H1 (cell line): ENCODE results near the gene NSFL1C. TPM values are rescaled to one million over a fixed set of nuclear protein-coding genes. Genes with fewer than 3 reads are reported as not detected.
A peak's percentile ranks its signal among the peaks of the same experiment; 100 is the strongest.

ENCODE experiments used
- CTCF ChIA-PET: fragments of 300-600 bp; sonication (Branson Sonifier 250); formaldehyde crosslinking; loops from one replicate; lab custom pipeline; 2021; ENCODE audit not compliant: partially characterized antibody; lab: Charles Lee
- POLR2A ChIA-PET: fragments of 300-600 bp; sonication (Branson Sonifier 250); formaldehyde crosslinking; loops from one replicate; lab custom pipeline; 2021; ENCODE audit warnings: inconsistent platforms; ENCODE audit not compliant: partially characterized antibody; lab: Charles Lee
- DNase-seq, 2 experiments: peaks; one replicate each; pipeline versions ENCODE4 v3.0.0 to v3.0.0-alpha.2; 2010 to 2022; ENCODE audit warnings: low spot score in 2 of 2, low read depth in 1 of 2, mixed read lengths in 1 of 2
- FAIRE-seq: peaks from 2 replicates; lab custom pipeline; 2011; peaks lifted over from hg19 to GRCh38; lab: Jason Lieb, UNC
- H2AFZ ChIP-seq: 2 replicates; pipeline ENCODE4 v1.8.1; 2012; ENCODE audit warnings: low read length, inconsistent platforms
- H2AK5ac ChIP-seq: 2 replicates; pipeline ENCODE4 v1.6.1; 2013; ENCODE audit warnings: low read depth, low read length
- H2BK120ac ChIP-seq: replicated peaks from 2 replicates; pipeline ENCODE3; 2013; ENCODE audit warnings: low read depth, low read length, inconsistent platforms
- H2BK12ac ChIP-seq: 2 replicates; pipeline ENCODE4 v1.6.1; 2013; ENCODE audit warnings: low read depth, low read length
- H2BK15ac ChIP-seq: 2 replicates; pipeline ENCODE4 v1.6.1; 2013; ENCODE audit warnings: low read length
- H2BK20ac ChIP-seq: 2 replicates; pipeline ENCODE4 v1.6.1; 2013; ENCODE audit warnings: low read length
- H2BK5ac ChIP-seq: 2 replicates; pipeline ENCODE4 v1.6.1; 2013; ENCODE audit warnings: low read depth, low read length
- H3K14ac ChIP-seq: 2 replicates; pipeline ENCODE4 v1.6.1; 2013; ENCODE audit warnings: inconsistent platforms; ENCODE audit not compliant: insufficient read length
- H3K18ac ChIP-seq: 2 replicates; pipeline ENCODE4 v1.6.1; 2013; ENCODE audit warnings: low read length; ENCODE audit errors: extremely low read depth
- H3K23ac ChIP-seq: 2 replicates; pipeline ENCODE4 v1.6.1; 2013; ENCODE audit warnings: inconsistent platforms; ENCODE audit not compliant: insufficient read length
- H3K23me2 ChIP-seq: 2 replicates; pipeline ENCODE4 v1.6.1; 2013; ENCODE audit warnings: low read depth, low read length
- H3K27ac ChIP-seq: 2 replicates; pipeline ENCODE4 v1.6.1; 2011; ENCODE audit warnings: low read depth, low read length, inconsistent platforms
- H3K27me3 ChIP-seq, 4 experiments: replicated peaks in 1 of 4; 1 replicate in 1 of 4; 2 replicates in 3 of 4; pipeline versions ENCODE4 v1.6.1 to v1.8.1; 2011 to 2013; ENCODE audit warnings: low read length in 3 of 4, mild to moderate bottlenecking in 3 of 4, inconsistent platforms in 2 of 4, mixed read lengths in 2 of 4, moderate library complexity in 1 of 4; ENCODE audit not compliant: control insufficient read depth in 3 of 4, insufficient read depth in 3 of 4; ENCODE audit errors: extremely low read depth in 1 of 4
- H3K36me3 ChIP-seq, 4 experiments: 2 replicates each; pipeline versions ENCODE4 v1.6.1 to v1.8.1; 2011 to 2013; ENCODE audit warnings: mild to moderate bottlenecking in 4 of 4, low read length in 3 of 4, moderate library complexity in 2 of 4, control low read depth in 1 of 4, inconsistent platforms in 1 of 4; ENCODE audit not compliant: insufficient read depth in 4 of 4, control insufficient read depth in 2 of 4
- H3K4ac ChIP-seq: replicated peaks from 2 replicates; pipeline ENCODE3; 2013; ENCODE audit warnings: low read length, low read depth, mixed read lengths, inconsistent platforms; ENCODE audit not compliant: insufficient read length
- H3K4me1 ChIP-seq, 4 experiments: replicated peaks in 1 of 4; 1 replicate in 1 of 4; 2 replicates in 3 of 4; pipeline versions ENCODE4 v1.6.1 to v1.8.1; 2011 to 2013; ENCODE audit warnings: low read length in 3 of 4, inconsistent platforms in 2 of 4, mixed read lengths in 1 of 4; ENCODE audit not compliant: insufficient read depth in 4 of 4, control insufficient read depth in 3 of 4
- H3K4me2 ChIP-seq, 2 experiments: 2 replicates each; pipeline versions ENCODE4 v1.6.1 to v1.8.1; 2011 to 2013; ENCODE audit warnings: low read depth in 2 of 2, low read length in 2 of 2, control low read depth in 1 of 2, inconsistent platforms in 1 of 2, mild to moderate bottlenecking in 1 of 2; ENCODE audit not compliant: insufficient read depth in 1 of 2
- H3K4me3 ChIP-seq, 4 experiments: fragments of 200-600, 300-600 bp in 1 of 4; sonication (generic), shearing (Covaris generic), sonication (Bioruptor Twin) in 1 of 4; 2 replicates each; pipeline versions ENCODE4 v1.5.1 to v1.8.1; 2011 to 2016; ENCODE audit warnings: low read length in 4 of 4, low read depth in 3 of 4, control low read depth in 2 of 4, inconsistent platforms in 2 of 4, mild to moderate bottlenecking in 2 of 4, mixed read lengths in 1 of 4, moderate library complexity in 1 of 4; ENCODE audit not compliant: insufficient read depth in 2 of 4; ENCODE audit errors: extremely low read depth in 1 of 4
- H3K56ac ChIP-seq: replicated peaks from 2 replicates; pipeline ENCODE3; 2013; ENCODE audit warnings: low read depth, mild to moderate bottlenecking, mixed read lengths, low read length, inconsistent platforms; ENCODE audit not compliant: insufficient read length
- H3K79me1 ChIP-seq: 2 replicates; pipeline ENCODE4 v1.6.1; 2013; ENCODE audit warnings: low read depth, low read length, control low read depth
- H3K79me2 ChIP-seq, 2 experiments: 2 replicates each; pipeline versions ENCODE4 v1.6.1 to v1.8.1; 2012 to 2013; ENCODE audit warnings: low read length in 2 of 2, mild to moderate bottlenecking in 2 of 2, inconsistent platforms in 1 of 2; ENCODE audit not compliant: insufficient read depth in 2 of 2, control insufficient read depth in 1 of 2
- H3K9ac ChIP-seq, 4 experiments: replicated peaks in 1 of 4; 1 replicate in 1 of 4; 2 replicates in 3 of 4; pipeline versions ENCODE4 v1.6.1 to v1.8.1; 2011 to 2013; ENCODE audit warnings: low read depth in 3 of 4, low read length in 3 of 4, control low read depth in 2 of 4, mild to moderate bottlenecking in 2 of 4, moderate library complexity in 2 of 4, inconsistent platforms in 1 of 4; ENCODE audit errors: extremely low read depth in 1 of 4
- H3K9me3 ChIP-seq, 2 experiments: 2 replicates each; pipeline versions ENCODE4 v1.6.1 to v1.8.1; 2012 to 2013; ENCODE audit warnings: mild to moderate bottlenecking in 2 of 2, moderate library complexity in 2 of 2, control low read depth in 1 of 2, inconsistent platforms in 1 of 2, low read depth in 1 of 2, low read length in 1 of 2, mixed read lengths in 1 of 2; ENCODE audit not compliant: insufficient read depth in 2 of 2
- H4K20me1 ChIP-seq, 2 experiments: replicated peaks in 1 of 2; 2 replicates each; pipeline versions ENCODE3 to v1.8.1; 2011 to 2013; ENCODE audit warnings: inconsistent platforms in 2 of 2, low read length in 2 of 2, mild to moderate bottlenecking in 1 of 2; ENCODE audit not compliant: insufficient read depth in 2 of 2, control insufficient read depth in 1 of 2
- H4K5ac ChIP-seq: 2 replicates; pipeline ENCODE4 v1.6.1; 2013; ENCODE audit warnings: low read length, low read depth, mixed read lengths, inconsistent platforms; ENCODE audit not compliant: insufficient read length
- H4K8ac ChIP-seq: 2 replicates; pipeline ENCODE4 v1.8.0; 2013; ENCODE audit warnings: mild to moderate bottlenecking, moderate library complexity, low read length, inconsistent platforms; ENCODE audit not compliant: insufficient read depth; ENCODE audit errors: extremely low read depth
- H4K91ac ChIP-seq: replicated peaks from 2 replicates; pipeline ENCODE3; 2013; ENCODE audit warnings: low read length, mixed read lengths, inconsistent platforms; ENCODE audit not compliant: insufficient read length
- BRCA1 ChIP-seq: IDR thresholded peaks from 2 replicates; pipeline ENCODE4 v1.6.1; 2012; ENCODE audit warnings: low read depth, low read length, improper control_type of control experiment
- CEBPB ChIP-seq: IDR thresholded peaks from 2 replicates; pipeline ENCODE4 v1.6.1; 2012; ENCODE audit warnings: low read depth, low read length
- RAD21 ChIP-seq, 2 experiments: IDR thresholded peaks in 1 of 2; conservative IDR thresholded peaks in 1 of 2; 2 replicates each; pipeline ENCODE4 v1.6.1; 2011; ENCODE audit warnings: low read depth in 2 of 2, low read length in 2 of 2, improper control_type of control experiment in 1 of 2, inconsistent platforms in 1 of 2, mild to moderate bottlenecking in 1 of 2, moderate library complexity in 1 of 2
- TBP ChIP-seq: IDR thresholded peaks from 2 replicates; pipeline ENCODE4 v1.6.1; 2011; ENCODE audit warnings: low read depth, low read length, improper control_type of control experiment
- WGBS, 2 experiments: shearing (Covaris generic) in 1 of 2; methylation state at CpG; one replicate each; pipeline versions ENCODE4 v1.1.6 to v1.1.7; 2013 to 2015; ENCODE audit warnings: low lambda C conversion rate in 2 of 2, mixed read lengths in 2 of 2, inconsistent platforms in 1 of 2, low coverage in 1 of 2, missing lambda C conversion rate in 1 of 2; ENCODE audit not compliant: insufficient replicate concordance in 2 of 2, insufficient coverage in 1 of 2, insufficient read length in 1 of 2; ENCODE audit errors: extremely low coverage in 1 of 2, missing lambda C conversion rate in 1 of 2; 5-methylcytosine and 5-hydroxymethylcytosine counted together
- polyA plus RNA-seq, 7 experiments: library from polyadenylated mRNA; depleted of rRNA in 3 of 7; stranded (reverse) in 5 of 7; unstranded in 2 of 7; fragments of >200 nt in 5 of 7; fragments of 200-250 nt in 2 of 7; gene quantifications; 1 replicate in 5 of 7; 2 replicates in 1 of 7; 4 replicates in 1 of 7; pipeline versions ENCODE4 v1.2.1 to v1.2.3, GENCODE V29; 2011 to 2013; ENCODE audit warnings: missing spikeins in 2 of 7, mixed read lengths in 2 of 7
- total RNA-seq: library from RNA; stranded (reverse); fragmentation: NEBNext Ultra II Directional; extraction: Animal tissue kit (Norgen Biotek cat#: 25700); gene quantifications from 2 replicates; pipeline ENCODE4 v1.2.1, GENCODE V29; 2021
- TF ChIP-seq, protein P1 (sequence below), 3 experiments: IDR thresholded peaks; 1 replicate in 2 of 3; 2 replicates in 1 of 3; pipeline versions ENCODE4 v1.5.1 to v1.6.1; 2011; ENCODE audit warnings: low read length in 3 of 3, mild to moderate bottlenecking in 3 of 3, inconsistent platforms in 2 of 3, low read depth in 1 of 3, moderate library complexity in 1 of 3; ENCODE audit not compliant: insufficient read depth in 1 of 3; ENCODE audit errors: control extremely low read depth in 1 of 3

NSFL1C gene
- total and polyA plus RNA-seq, 2 of the 8 experiments (the other 6 are each of a cell fraction or from before 2014, with no cell fraction given) = 21.6 to 98.0 TPM

DNA sequence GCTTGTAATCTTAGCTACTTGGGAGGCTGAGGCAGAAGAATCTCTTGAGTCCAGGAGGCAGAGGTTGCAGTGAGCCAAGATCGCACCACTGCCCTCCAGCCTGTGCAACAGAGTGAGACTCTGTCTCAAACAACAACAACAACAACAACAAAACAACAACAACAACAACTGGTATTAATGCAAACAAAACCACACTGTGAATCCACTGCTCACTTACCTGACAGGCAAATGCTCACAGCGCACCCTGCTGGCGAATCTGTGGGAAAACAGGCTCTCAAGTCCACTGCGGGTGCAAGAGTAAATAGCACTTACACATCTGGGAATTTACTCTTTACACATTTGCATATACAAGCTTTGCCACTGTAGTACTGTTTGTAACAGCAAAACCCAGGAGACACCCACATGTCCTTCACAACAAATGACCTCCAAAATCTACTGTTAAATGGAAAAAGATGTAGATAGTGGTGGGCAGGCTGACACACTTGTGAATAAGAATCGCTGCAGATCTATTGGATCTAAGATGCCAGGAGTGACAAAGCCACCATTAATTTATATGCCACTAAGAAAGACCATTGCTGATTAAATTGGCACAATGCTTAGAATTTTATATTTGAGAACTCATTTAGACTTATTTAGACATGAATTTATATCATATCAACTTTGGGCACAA is 29.3 kb downstream of the NSFL1C start:
- Histone ChIP-seq H4K8ac (no peak overlapping the region), H4K20me1 (no peaks in the 10 kb centered on the region), H2AK5ac (no peak overlapping the region), H3K9ac (no peak overlapping the region), H3K4me3 (no peak overlapping the region), H3K4me1 (no peaks in the 10 kb centered on the region), H3K79me2 (no peaks in the 10 kb centered on the region), H3K23ac (no peak overlapping the region), H3K27ac (no peak overlapping the region), H3K36me3 (peaks cover 0 to 16% (median 1%) of the 10 kb centered on the region in 4 experiments; a peak in 5 of 8 replicates), H3K4me2 (no peak overlapping the region), H2BK12ac (no peak overlapping the region), H3K4ac (no peak overlapping the region), H4K5ac (no peak overlapping the region), H3K14ac (no peak overlapping the region), H3K18ac (no peak overlapping the region), H2BK5ac (no peak overlapping the region)
- FAIRE-seq = peak; percentile 73
- 36% methylated on average over 5 of the region's 5 CpGs; no CpG with 5 or more reads in 1 of the 2 experiments for WGBS, 2 experiments
- TF ChIP-seq, protein P1, sequence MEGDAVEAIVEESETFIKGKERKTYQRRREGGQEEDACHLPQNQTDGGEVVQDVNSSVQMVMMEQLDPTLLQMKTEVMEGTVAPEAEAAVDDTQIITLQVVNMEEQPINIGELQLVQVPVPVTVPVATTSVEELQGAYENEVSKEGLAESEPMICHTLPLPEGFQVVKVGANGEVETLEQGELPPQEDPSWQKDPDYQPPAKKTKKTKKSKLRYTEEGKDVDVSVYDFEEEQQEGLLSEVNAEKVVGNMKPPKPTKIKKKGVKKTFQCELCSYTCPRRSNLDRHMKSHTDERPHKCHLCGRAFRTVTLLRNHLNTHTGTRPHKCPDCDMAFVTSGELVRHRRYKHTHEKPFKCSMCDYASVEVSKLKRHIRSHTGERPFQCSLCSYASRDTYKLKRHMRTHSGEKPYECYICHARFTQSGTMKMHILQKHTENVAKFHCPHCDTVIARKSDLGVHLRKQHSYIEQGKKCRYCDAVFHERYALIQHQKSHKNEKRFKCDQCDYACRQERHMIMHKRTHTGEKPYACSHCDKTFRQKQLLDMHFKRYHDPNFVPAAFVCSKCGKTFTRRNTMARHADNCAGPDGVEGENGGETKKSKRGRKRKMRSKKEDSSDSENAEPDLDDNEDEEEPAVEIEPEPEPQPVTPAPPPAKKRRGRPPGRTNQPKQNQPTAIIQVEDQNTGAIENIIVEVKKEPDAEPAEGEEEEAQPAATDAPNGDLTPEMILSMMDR (IDR thresholded peaks at IDR 0.05; ENCODE audit: control extremely low read depth in 1 of 3, insufficient read depth in 1 of 3, low read depth in 1 of 3, low read length in 3 of 3) = peak; percentile 85 to 91 (median 87)
- TF ChIP-seq BRCA1 = no peak
- TF ChIP-seq CEBPB = no peak
- TF ChIP-seq TBP = no peak
- peak; percentile 83 to 84 for TF ChIP-seq RAD21 (IDR thresholded peaks at IDR 0.05 in 1 of 2, conservative IDR thresholded peaks at IDR 0.05 in 1 of 2; ENCODE audit: low read depth in 2 of 2, low read length in 2 of 2)
- TF ChIP-seq, all 59 proteins: peak for 2
- ChIA-PET POLR2A (interaction anchor here (0.7 to 2.8 kb wide), 7 partner anchors 11 to 44 kb away, joined by 3 to 13 read pairs (median 3); partner anchors contain the start of genes FKBP1A and NSFL1C), CTCF (interaction anchor here (0.7 to 8.4 kb wide), 29 partner anchors 8 to 251 kb away, joined by 3 to 139 read pairs (median 5); partner anchors contain the start of genes NSFL1C and SNPH)
- no peak overlapping the region for H2AFZ ChIP-seq
- no peaks in the 10 kb centered on the region for H3K23me2 ChIP-seq
- peak in 1 of 2 experiments; percentile 80 for DNase-seq
- H2BK20ac ChIP-seq = no peak overlapping the region
- peaks cover 15 to 19% of the 10 kb centered on the region in 2 experiments for H3K9me3 ChIP-seq
- H2BK15ac ChIP-seq = no peak overlapping the region
- H3K79me1 ChIP-seq = no peaks in the 10 kb centered on the region
- no peak overlapping the region for H3K56ac ChIP-seq
- H3K27me3 ChIP-seq = no peaks in the 10 kb centered on the region
- H2BK120ac ChIP-seq = no peak overlapping the region
- peak overlapping the region; percentile 36 for H4K91ac ChIP-seq
